ENCODE data around the gene E2F7.

E2F7 gene

DNA sequence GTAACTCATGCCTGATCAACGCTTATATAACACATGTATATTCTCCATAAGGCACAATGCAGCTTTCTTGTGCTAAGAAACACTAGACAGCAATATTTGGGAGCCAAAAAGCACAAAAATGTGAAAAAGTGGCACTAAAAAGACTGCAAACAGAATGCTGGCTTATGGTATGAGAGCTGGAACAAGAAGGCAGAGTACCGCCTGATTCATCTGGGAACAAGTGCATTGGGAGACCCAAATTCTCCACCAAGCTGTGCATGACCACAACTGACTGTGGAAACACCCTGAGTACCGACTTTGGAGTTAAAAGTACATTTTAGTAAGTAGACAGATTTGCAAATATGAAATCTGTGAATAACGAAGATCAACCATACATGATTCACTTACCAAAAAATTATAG is 25.1 kb downstream of the E2F7 start:
- Histone ChIP-seq H3K36me3 (ENCODE audit: insufficient read depth, insufficient read length, low read length) (peaks cover 51% of the 10 kb centered on the region), H3K27me3 (ENCODE audit: insufficient read depth, insufficient read length) (no peaks in the 10 kb centered on the region), H3K9me3 (ENCODE audit: insufficient read depth, low read length) (peaks cover 12% of the 10 kb centered on the region; the same call in 1 of the 2 replicates), H3K4me1 (ENCODE audit: insufficient read depth, insufficient read length) (no peaks in the 10 kb centered on the region), H3K4me3 (ENCODE audit: insufficient read length, low read depth) (no peak overlapping the region), H3K9ac (ENCODE audit: insufficient read length, low read depth) (no peak overlapping the region)
- no peak for TF ChIP-seq YY1 (IDR thresholded peaks at IDR 0.05; ENCODE audit: insufficient read depth, insufficient read length)
- no peak for TF ChIP-seq SUZ12 (IDR thresholded peaks at IDR 0.05; ENCODE audit: extremely low read depth, insufficient read depth, insufficient read length)
- TF ChIP-seq ZNF274 (IDR thresholded peaks at IDR 0.05; ENCODE audit: low read depth, low read length): no peak
- no peak for DNase-seq (ENCODE audit: low read depth, low spot score)

GRCh38 chr12:77035226-77035625 is 30.1 kb downstream of the E2F7 start:
- no peak for DNase-seq (ENCODE audit: low read depth, low spot score)
- H3K4me1 ChIP-seq (ENCODE audit: insufficient read depth, insufficient read length): no peaks in the 10 kb centered on the region
- H3K4me3 ChIP-seq (ENCODE audit: insufficient read length, low read depth): no peak overlapping the region
- TF ChIP-seq ZNF274 (IDR thresholded peaks at IDR 0.05; ENCODE audit: low read depth, low read length) (no peak), SUZ12 (IDR thresholded peaks at IDR 0.05; ENCODE audit: extremely low read depth, insufficient read depth, insufficient read length) (no peak), YY1 (IDR thresholded peaks at IDR 0.05; ENCODE audit: insufficient read depth, insufficient read length) (no peak)
- peaks cover 51% of the 10 kb centered on the region for H3K36me3 ChIP-seq (ENCODE audit: insufficient read depth, insufficient read length, low read length)
- no peaks in the 10 kb centered on the region for H3K27me3 ChIP-seq (ENCODE audit: insufficient read depth, insufficient read length)
- H3K9ac ChIP-seq (ENCODE audit: insufficient read length, low read depth): no peak overlapping the region
- peaks cover 12% of the 10 kb centered on the region; the same call in 1 of the 2 replicates for H3K9me3 ChIP-seq (ENCODE audit: insufficient read depth, low read length)

DNA sequence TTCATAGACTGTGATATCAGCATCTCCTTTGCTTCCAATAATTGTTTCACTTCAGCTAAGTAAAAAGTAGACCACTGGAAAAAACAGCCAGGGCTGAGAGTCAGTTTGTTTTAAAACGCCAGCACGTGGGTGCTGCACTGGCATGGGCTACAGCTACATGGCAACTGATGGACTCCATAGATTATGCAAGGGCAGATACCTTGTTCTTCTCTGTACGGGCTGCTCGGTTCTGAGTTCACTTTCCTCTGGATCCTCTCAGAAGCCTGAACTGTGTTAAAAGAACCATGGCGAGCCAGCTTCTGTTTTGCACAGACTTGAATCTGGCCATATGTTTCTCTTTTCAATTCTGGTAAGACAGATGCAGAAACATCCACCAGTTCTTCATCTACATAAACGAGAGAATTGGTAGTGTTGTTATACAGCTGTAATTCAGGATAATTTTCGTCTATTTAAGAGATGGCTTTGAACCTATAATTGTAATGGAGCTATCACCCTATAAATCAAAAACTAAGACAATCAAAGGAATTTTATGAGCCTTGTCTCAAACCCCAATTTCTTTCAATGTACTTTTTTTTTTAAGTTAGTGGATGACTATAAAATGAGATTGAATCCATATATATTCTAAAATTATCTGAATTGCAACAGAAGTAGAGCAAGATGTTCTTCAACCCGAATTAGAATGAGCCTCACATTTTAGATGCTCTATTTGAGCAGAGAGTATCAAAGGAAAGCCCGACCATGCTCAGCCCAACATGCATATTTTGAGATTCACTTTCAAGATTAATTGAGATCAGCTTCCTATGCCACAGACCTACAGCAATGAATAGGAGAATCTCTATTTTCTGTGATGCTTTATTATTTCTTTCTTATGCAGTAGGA is 31.5 kb downstream of the E2F7 start:
- H3K4me1 ChIP-seq (ENCODE audit: insufficient read depth, insufficient read length): no peaks in the 10 kb centered on the region
- peaks cover 62% of the 10 kb centered on the region for H3K36me3 ChIP-seq (ENCODE audit: insufficient read depth, insufficient read length, low read length)
- H3K4me3 ChIP-seq (ENCODE audit: insufficient read length, low read depth): no peak overlapping the region
- no peak overlapping the region for H3K9ac ChIP-seq (ENCODE audit: insufficient read length, low read depth)
- peaks cover 6% of the 10 kb centered on the region; the same call in 1 of the 2 replicates for H3K9me3 ChIP-seq (ENCODE audit: insufficient read depth, low read length)
- no peaks in the 10 kb centered on the region for H3K27me3 ChIP-seq (ENCODE audit: insufficient read depth, insufficient read length)
- no peak for DNase-seq (ENCODE audit: low read depth, low spot score)
- TF ChIP-seq ZNF274 (IDR thresholded peaks at IDR 0.05; ENCODE audit: low read depth, low read length) (no peak), YY1 (IDR thresholded peaks at IDR 0.05; ENCODE audit: insufficient read depth, insufficient read length) (no peak), SUZ12 (IDR thresholded peaks at IDR 0.05; ENCODE audit: extremely low read depth, insufficient read depth, insufficient read length) (no peak)

DNA sequence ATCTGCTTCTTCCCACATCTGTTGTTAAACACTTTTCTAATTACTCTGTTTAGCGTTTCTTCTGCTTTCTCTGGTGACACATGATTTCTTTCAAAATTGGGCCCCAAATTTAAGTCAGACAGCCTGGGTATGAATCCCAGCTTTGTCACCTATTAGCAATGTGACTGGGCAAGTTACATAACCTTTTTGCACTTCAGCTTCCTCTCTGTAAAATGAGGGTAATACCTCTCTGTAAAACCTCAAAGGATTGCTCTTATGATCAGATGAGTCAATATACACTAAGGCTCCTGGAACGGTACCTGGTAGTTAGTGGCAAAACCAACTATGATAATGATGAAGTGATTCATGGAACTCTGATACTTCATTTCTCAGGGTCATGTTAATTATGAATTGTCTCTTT is 33.0 kb downstream of the E2F7 start:
- Histone ChIP-seq H3K4me3 (ENCODE audit: insufficient read length, low read depth) (no peak overlapping the region), H3K4me1 (ENCODE audit: insufficient read depth, insufficient read length) (no peaks in the 10 kb centered on the region), H3K36me3 (ENCODE audit: insufficient read depth, insufficient read length, low read length) (peaks cover 72% of the 10 kb centered on the region), H3K9ac (ENCODE audit: insufficient read length, low read depth) (no peak overlapping the region), H3K27me3 (ENCODE audit: insufficient read depth, insufficient read length) (no peaks in the 10 kb centered on the region), H3K9me3 (ENCODE audit: insufficient read depth, low read length) (no peaks in the 10 kb centered on the region)
- TF ChIP-seq SUZ12 (IDR thresholded peaks at IDR 0.05; ENCODE audit: extremely low read depth, insufficient read depth, insufficient read length): no peak
- no peak for TF ChIP-seq YY1 (IDR thresholded peaks at IDR 0.05; ENCODE audit: insufficient read depth, insufficient read length)
- no peak for TF ChIP-seq ZNF274 (IDR thresholded peaks at IDR 0.05; ENCODE audit: low read depth, low read length)
- DNase-seq (ENCODE audit: low read depth, low spot score): no peak

- TF ChIP-seq SUZ12 (IDR thresholded peaks at IDR 0.05; ENCODE audit: extremely low read depth, insufficient read depth, insufficient read length): no peak
- no peak for TF ChIP-seq YY1 (IDR thresholded peaks at IDR 0.05; ENCODE audit: insufficient read depth, insufficient read length)
- no peak for TF ChIP-seq ZNF274 (IDR thresholded peaks at IDR 0.05; ENCODE audit: low read depth, low read length)
- DNase-seq (ENCODE audit: low read depth, low spot score): no peak
- no peaks in the 10 kb centered on the region for H3K4me1 ChIP-seq (ENCODE audit: insufficient read depth, insufficient read length)
- H3K27me3 ChIP-seq (ENCODE audit: insufficient read depth, insufficient read length): no peaks in the 10 kb centered on the region
- peaks cover 78% of the 10 kb centered on the region for H3K36me3 ChIP-seq (ENCODE audit: insufficient read depth, insufficient read length, low read length)
- no peak overlapping the region for H3K9ac ChIP-seq (ENCODE audit: insufficient read length, low read depth)
- H3K9me3 ChIP-seq (ENCODE audit: insufficient read depth, low read length): no peaks in the 10 kb centered on the region
- H3K4me3 ChIP-seq (ENCODE audit: insufficient read length, low read depth): no peak overlapping the region
Observed at GRCh38 chr12:77031745-77032144, 33.6 kb downstream of the E2F7 start.

DNA sequence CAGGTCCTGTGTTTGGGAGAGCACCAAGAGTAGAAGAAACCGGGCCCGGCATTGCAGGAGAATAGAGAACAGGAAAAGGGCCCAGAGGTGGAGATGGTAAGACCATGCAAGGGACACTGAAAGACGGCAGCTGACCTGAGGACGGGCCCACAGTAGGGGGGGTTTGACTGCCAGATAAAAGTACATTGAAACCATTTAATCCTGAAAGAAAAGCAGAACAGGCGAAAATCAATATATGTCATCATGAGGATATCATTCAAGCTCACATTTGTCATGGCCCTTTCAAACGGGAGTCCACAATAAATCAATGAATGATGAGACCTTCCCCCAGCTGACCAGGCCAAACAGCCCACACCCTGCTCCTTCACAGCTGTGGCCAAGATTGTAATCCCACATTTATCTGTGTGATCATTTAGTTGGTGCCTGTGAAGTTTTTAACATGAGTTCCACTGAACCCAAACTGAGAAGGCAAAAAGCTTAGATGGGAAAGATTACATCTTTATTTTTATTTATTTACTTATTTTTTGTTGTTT is 39.5 kb downstream of the E2F7 start:
- no peak overlapping the region for H3K9ac ChIP-seq (ENCODE audit: insufficient read length, low read depth)
- no peak for TF ChIP-seq SUZ12 (IDR thresholded peaks at IDR 0.05; ENCODE audit: extremely low read depth, insufficient read depth, insufficient read length)
- no peak for TF ChIP-seq YY1 (IDR thresholded peaks at IDR 0.05; ENCODE audit: insufficient read depth, insufficient read length)
- TF ChIP-seq ZNF274 (IDR thresholded peaks at IDR 0.05; ENCODE audit: low read depth, low read length): no peak
- H3K9me3 ChIP-seq (ENCODE audit: insufficient read depth, low read length): no peaks in the 10 kb centered on the region
- H3K4me1 ChIP-seq (ENCODE audit: insufficient read depth, insufficient read length): no peaks in the 10 kb centered on the region
- H3K4me3 ChIP-seq (ENCODE audit: insufficient read length, low read depth): no peak overlapping the region
- DNase-seq (ENCODE audit: low read depth, low spot score): no peak
- H3K36me3 ChIP-seq (ENCODE audit: insufficient read depth, insufficient read length, low read length): peaks cover 91% of the 10 kb centered on the region
- H3K27me3 ChIP-seq (ENCODE audit: insufficient read depth, insufficient read length): no peaks in the 10 kb centered on the region

DNA sequence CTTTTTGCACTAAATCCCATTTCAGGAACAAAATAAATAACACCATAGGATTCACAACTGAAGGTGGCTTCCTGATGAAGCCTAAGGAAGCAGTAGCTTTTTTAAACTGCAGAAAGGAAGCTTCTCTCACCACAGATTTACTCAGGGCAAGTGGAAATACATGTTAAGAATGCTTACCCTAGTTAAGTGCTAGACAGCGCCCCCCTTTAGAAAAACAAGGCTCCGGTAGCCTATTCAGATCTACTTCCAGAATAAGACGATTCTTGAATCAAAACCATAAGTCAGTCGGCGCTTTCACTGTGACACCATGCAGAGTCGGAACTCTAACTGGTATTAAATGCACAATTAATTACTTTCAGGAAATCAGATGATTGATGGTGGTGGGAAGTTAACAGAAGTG is 41.9 kb downstream of the E2F7 start:
- Histone ChIP-seq H3K4me1 (ENCODE audit: insufficient read depth, insufficient read length) (no peaks in the 10 kb centered on the region), H3K36me3 (ENCODE audit: insufficient read depth, insufficient read length, low read length) (peaks cover 90% of the 10 kb centered on the region), H3K9me3 (ENCODE audit: insufficient read depth, low read length) (no peaks in the 10 kb centered on the region), H3K9ac (ENCODE audit: insufficient read length, low read depth) (no peak overlapping the region), H3K4me3 (ENCODE audit: insufficient read length, low read depth) (no peak overlapping the region), H3K27me3 (ENCODE audit: insufficient read depth, insufficient read length) (no peaks in the 10 kb centered on the region)
- TF ChIP-seq ZNF274 (IDR thresholded peaks at IDR 0.05; ENCODE audit: low read depth, low read length) (no peak), YY1 (IDR thresholded peaks at IDR 0.05; ENCODE audit: insufficient read depth, insufficient read length) (no peak), SUZ12 (IDR thresholded peaks at IDR 0.05; ENCODE audit: extremely low read depth, insufficient read depth, insufficient read length) (no peak)
- no peak for DNase-seq (ENCODE audit: low read depth, low spot score)
